K562 (cell line): ENCODE measurements around the gene PRDM8. TPM values are rescaled to one million over a fixed set of nuclear protein-coding genes. Genes with fewer than 3 reads are reported as not detected.

Experiments
- ATAC-seq: fragments of 200-7000 bp; cut with Tn5 transposase; 3 replicates; pipeline ENCODE4 v1.9.1; 2020; ENCODE audit warnings: moderate library complexity
- BruUV-seq: library from RNA; stranded (reverse); fragments of 400-500 nt; replicated peaks from 2 replicates; lab custom pipeline; 2021; lab: Mats Ljungman, UMichigan
- CTCF ChIA-PET: fragments of 300-600 bp; formaldehyde crosslinking; extraction: SDS; loops from one replicate; lab custom pipeline; 2021; ENCODE audit warnings: low intra/inter-chr PET ratio; lab: Yijun Ruan, JAX
- POLR2A ChIA-PET: fragments of 300-600, 350-650 bp; sonication (Branson Sonifier 250); formaldehyde crosslinking; extraction: SDS; loops from one replicate; lab custom pipeline; 2021; ENCODE audit warnings: antibody characterized with exemption, inconsistent platforms; lab: Yijun Ruan, JAX
- DNase-seq, 4 experiments: peaks; one replicate each; pipeline versions ENCODE4 v3.0.0 to v3.0.0-alpha.2; 2011 to 2018; ENCODE audit warnings: low spot score in 3 of 4, mixed read lengths in 3 of 4; ENCODE audit errors: extremely low read depth in 1 of 4
- FAIRE-seq: peaks from 2 replicates; lab custom pipeline; 2011; peaks lifted over from hg19 to GRCh38; lab: Jason Lieb, UNC
- H2AFZ ChIP-seq: 2 replicates; pipeline ENCODE4 v1.6.0; 2011; ENCODE audit warnings: low read depth, low read length, control low read depth, inconsistent platforms
- H3K27ac ChIP-seq: fragments of 200-600 bp; 3 replicates; pipeline ENCODE4 v1.8.0; 2011; ENCODE audit warnings: low read depth, mild to moderate bottlenecking, control low read depth, inconsistent platforms, low read length, moderate library complexity, mixed read lengths; ENCODE audit errors: extremely low read depth
- H3K27me3 ChIP-seq, 2 experiments: fragments of 300-600 bp in 1 of 2; 2 replicates in 1 of 2; 3 replicates in 1 of 2; pipeline versions ENCODE4 v1.6.0 to v1.8.0; 2011; ENCODE audit warnings: inconsistent platforms in 2 of 2, low read length in 2 of 2, mild to moderate bottlenecking in 1 of 2, mixed read lengths in 1 of 2, moderate library complexity in 1 of 2; ENCODE audit not compliant: control insufficient read depth in 2 of 2, insufficient read depth in 2 of 2
- H3K36me3 ChIP-seq: fragments of 300-600 bp; 3 replicates; pipeline ENCODE4 v1.8.0; 2011; ENCODE audit warnings: mild to moderate bottlenecking, low read length, inconsistent platforms; ENCODE audit not compliant: control insufficient read depth, insufficient read depth
- H3K4me1 ChIP-seq, 2 experiments: fragments of 200-600 bp in 1 of 2; replicated peaks in 1 of 2; 2 replicates in 1 of 2; 3 replicates in 1 of 2; pipeline versions ENCODE4 v1.5.1 to v1.8.0; 2011; ENCODE audit warnings: inconsistent platforms in 2 of 2, low read length in 2 of 2, mild to moderate bottlenecking in 1 of 2, mixed read lengths in 1 of 2, moderate library complexity in 1 of 2; ENCODE audit not compliant: control insufficient read depth in 2 of 2, insufficient read depth in 2 of 2
- H3K4me2 ChIP-seq: 2 replicates; pipeline ENCODE4 v1.6.1; 2011; ENCODE audit warnings: low read length, control low read depth, inconsistent platforms, mixed read lengths; ENCODE audit not compliant: insufficient read depth
- H3K4me3 ChIP-seq: fragments of 200-600 bp; sonication (generic), shearing (Covaris generic); 2 replicates; pipeline ENCODE4 v1.5.1; 2016; ENCODE audit warnings: control low read depth, inconsistent platforms
- H3K79me2 ChIP-seq: fragments of 200-600 bp; 3 replicates; pipeline ENCODE4 v1.8.0; 2011; ENCODE audit warnings: low read length, inconsistent platforms; ENCODE audit not compliant: control insufficient read depth, insufficient read depth
- H3K9ac ChIP-seq, 2 experiments: 2 replicates each; pipeline versions ENCODE4 v1.6.0 to v1.6.1; 2011; ENCODE audit warnings: low read depth in 2 of 2, low read length in 2 of 2, control low read depth in 1 of 2, inconsistent platforms in 1 of 2, mild to moderate bottlenecking in 1 of 2, mixed read lengths in 1 of 2; ENCODE audit not compliant: insufficient read depth in 1 of 2
- H3K9me1 ChIP-seq: one replicate; pipeline ENCODE4 v1.6.0; 2011; ENCODE audit warnings: inconsistent platforms, mild to moderate bottlenecking, low read length, moderate library complexity; ENCODE audit not compliant: control insufficient read depth, insufficient read depth
- H3K9me3 ChIP-seq: replicated peaks from 2 replicates; pipeline ENCODE4 v1.5.1; 2011; ENCODE audit warnings: low read depth, low read length, inconsistent platforms; ENCODE audit not compliant: control insufficient read depth, insufficient read depth
- H4K20me1 ChIP-seq: replicated peaks from 2 replicates; pipeline ENCODE4 v1.6.1; 2011; ENCODE audit warnings: low read length, inconsistent platforms, mixed read lengths; ENCODE audit not compliant: control insufficient read depth, insufficient read depth
- ESRRB ChIP-seq: fragments of 250-450 bp; sonication (Bioruptor Pico); IDR thresholded peaks from 2 replicates; pipeline ENCODE4 v1.5.0; 2020; ENCODE audit warnings: mild to moderate bottlenecking, moderate library complexity, borderline replicate concordance
- PTBP1 ChIP-seq: fragments of 200-400 bp; formaldehyde crosslinking; IDR thresholded peaks from 2 replicates; pipeline ENCODE4 v1.6.1; 2017; ENCODE audit warnings: low read depth, low read length
- RFX5 ChIP-seq: IDR thresholded peaks from 2 replicates; pipeline ENCODE4 v1.6.1; 2011; ENCODE audit warnings: low read depth, mild to moderate bottlenecking, improper control_type of control experiment, low read length
- ZNF121 ChIP-seq: sonication (generic); formaldehyde crosslinking; conservative IDR thresholded peaks from 2 replicates; pipeline ENCODE4 v1.8.0; 2022; ENCODE audit warnings: missing genetic modification reagents
- ZNF79 ChIP-seq: fragments of 250-450 bp; sonication (Bioruptor Pico); IDR thresholded peaks from 2 replicates; pipeline ENCODE4 v1.4.0; 2020; ENCODE audit warnings: low read depth, mild to moderate bottlenecking, moderate library complexity
- WGBS: fragments of 100-300 bp; shearing (Covaris generic); methylation state at CpG from one replicate; pipeline ENCODE4 v1.1.6; 2016; ENCODE audit warnings: low coverage, mixed read lengths; ENCODE audit not compliant: insufficient coverage; ENCODE audit errors: missing lambda C conversion rate; 5-methylcytosine and 5-hydroxymethylcytosine counted together
- in situ Hi-C: fragments of 300-500 bp; cut with MboI; formaldehyde crosslinking; loops from 4 replicates; pipeline ENCODE4 v1.15.0; 2018; ENCODE audit warnings: inconsistent platforms, mixed read lengths
- intact Hi-C: fragments of 100-400 bp; cut with micrococcal nuclease; formaldehyde crosslinking; loops from 2 replicates; pipeline ENCODE4 v1.14.2; 2022
- polyA plus RNA-seq, 8 experiments: library from polyadenylated mRNA; depleted of rRNA in 4 of 8; stranded (reverse) in 5 of 8; unstranded in 3 of 8; fragments of >200 nt; fragmentation: Nextera tagmentation in 2 of 8; fragmentation: Illumina TruSeq in 1 of 8; extraction: Ambion mirVana in 2 of 8; extraction: Trizol in 1 of 8; gene quantifications; 2 replicates each; pipeline versions ENCODE4 v1.2.1 to v1.2.3, GENCODE V29; 2011 to 2014; ENCODE audit warnings: inconsistent platforms in 1 of 8, missing spikeins in 1 of 8
- total RNA-seq, 7 experiments: library from RNA; depleted of rRNA in 6 of 7; stranded (reverse); fragments of >200 nt in 6 of 7; fragmentation: Illumina TruSeq in 2 of 7; extraction: Trizol in 2 of 7; gene quantifications; 2 replicates each; pipeline versions ENCODE4 v1.2.1 to v1.2.3, GENCODE V29; 2011 to 2021; ENCODE audit warnings: low replicate concordance in 1 of 7
- TF ChIP-seq, protein P1 (sequence below), 3 experiments: IDR thresholded peaks in 2 of 3; conservative IDR thresholded peaks in 1 of 3; 2 replicates each; pipeline ENCODE4 v1.5.1; 2011 to 2012; ENCODE audit warnings: low read length in 3 of 3, mild to moderate bottlenecking in 3 of 3, control low read depth in 2 of 3, improper control_type of control experiment in 1 of 3, inconsistent platforms in 1 of 3, low read depth in 1 of 3, mixed read lengths in 1 of 3, moderate library complexity in 1 of 3; ENCODE audit not compliant: insufficient read depth in 2 of 3
- TF ChIP-seq, protein P2 (sequence below): sonication (generic); formaldehyde crosslinking; IDR thresholded peaks from 2 replicates; pipeline ENCODE4 v1.8.1; 2023; ENCODE audit warnings: mild to moderate bottlenecking, missing genetic modification reagents
- TF ChIP-seq, protein P3 (sequence below): fragments of 200-800 bp; sonication (Bioruptor generic); IDR thresholded peaks from 2 replicates; pipeline ENCODE4 v1.6.1; 2017; ENCODE audit warnings: missing genetic modification characterization, missing compliant biosample characterization
- TF ChIP-seq, protein P4 (sequence below): fragments of 450-650 bp; IDR thresholded peaks from 2 replicates; pipeline ENCODE4 v1.6.1; 2016; ENCODE audit warnings: mild to moderate bottlenecking
- TF ChIP-seq, protein P5 (sequence below): fragments of 450-650 bp; formaldehyde crosslinking; IDR thresholded peaks from 2 replicates; pipeline ENCODE4 v1.4.0; 2020; ENCODE audit warnings: mild to moderate bottlenecking, mixed read lengths

Gene PRDM8
- total and polyA plus RNA-seq, 9 of the 15 experiments (the other 6 are each of a cell fraction or from before 2014, with no cell fraction given): 0.40 TPM; not detected in 8

DNA sequence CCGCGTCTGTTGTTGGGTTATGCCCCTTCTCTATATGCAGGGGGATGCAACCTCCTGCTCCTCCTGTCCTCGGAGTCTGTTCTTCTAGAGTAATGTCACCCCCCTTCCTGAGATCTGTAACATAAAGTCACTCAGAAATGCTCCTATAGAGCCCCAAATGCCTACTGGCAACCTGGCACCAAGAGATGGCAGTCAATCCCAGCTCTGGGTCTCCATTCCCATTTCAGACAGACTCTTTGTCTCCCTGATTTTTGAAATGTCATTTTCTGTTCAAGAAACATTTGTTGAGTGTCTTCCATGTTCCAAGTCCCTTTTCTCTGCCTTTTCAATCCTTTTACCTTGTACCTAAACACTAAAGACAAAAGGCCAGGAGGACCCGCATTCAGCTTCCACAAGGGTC, 9.6 kb upstream of the PRDM8 start (continued):
- TF ChIP-seq, protein P1, sequence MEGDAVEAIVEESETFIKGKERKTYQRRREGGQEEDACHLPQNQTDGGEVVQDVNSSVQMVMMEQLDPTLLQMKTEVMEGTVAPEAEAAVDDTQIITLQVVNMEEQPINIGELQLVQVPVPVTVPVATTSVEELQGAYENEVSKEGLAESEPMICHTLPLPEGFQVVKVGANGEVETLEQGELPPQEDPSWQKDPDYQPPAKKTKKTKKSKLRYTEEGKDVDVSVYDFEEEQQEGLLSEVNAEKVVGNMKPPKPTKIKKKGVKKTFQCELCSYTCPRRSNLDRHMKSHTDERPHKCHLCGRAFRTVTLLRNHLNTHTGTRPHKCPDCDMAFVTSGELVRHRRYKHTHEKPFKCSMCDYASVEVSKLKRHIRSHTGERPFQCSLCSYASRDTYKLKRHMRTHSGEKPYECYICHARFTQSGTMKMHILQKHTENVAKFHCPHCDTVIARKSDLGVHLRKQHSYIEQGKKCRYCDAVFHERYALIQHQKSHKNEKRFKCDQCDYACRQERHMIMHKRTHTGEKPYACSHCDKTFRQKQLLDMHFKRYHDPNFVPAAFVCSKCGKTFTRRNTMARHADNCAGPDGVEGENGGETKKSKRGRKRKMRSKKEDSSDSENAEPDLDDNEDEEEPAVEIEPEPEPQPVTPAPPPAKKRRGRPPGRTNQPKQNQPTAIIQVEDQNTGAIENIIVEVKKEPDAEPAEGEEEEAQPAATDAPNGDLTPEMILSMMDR (IDR thresholded peaks at IDR 0.05 in 2 of 3, conservative IDR thresholded peaks at IDR 0.05 in 1 of 3; ENCODE audit: insufficient read depth in 2 of 3, low read depth in 1 of 3, low read length in 3 of 3): no peak
- TF ChIP-seq ESRRB (CRISPR knock-in tag): no peak
- TF ChIP-seq, protein P2, sequence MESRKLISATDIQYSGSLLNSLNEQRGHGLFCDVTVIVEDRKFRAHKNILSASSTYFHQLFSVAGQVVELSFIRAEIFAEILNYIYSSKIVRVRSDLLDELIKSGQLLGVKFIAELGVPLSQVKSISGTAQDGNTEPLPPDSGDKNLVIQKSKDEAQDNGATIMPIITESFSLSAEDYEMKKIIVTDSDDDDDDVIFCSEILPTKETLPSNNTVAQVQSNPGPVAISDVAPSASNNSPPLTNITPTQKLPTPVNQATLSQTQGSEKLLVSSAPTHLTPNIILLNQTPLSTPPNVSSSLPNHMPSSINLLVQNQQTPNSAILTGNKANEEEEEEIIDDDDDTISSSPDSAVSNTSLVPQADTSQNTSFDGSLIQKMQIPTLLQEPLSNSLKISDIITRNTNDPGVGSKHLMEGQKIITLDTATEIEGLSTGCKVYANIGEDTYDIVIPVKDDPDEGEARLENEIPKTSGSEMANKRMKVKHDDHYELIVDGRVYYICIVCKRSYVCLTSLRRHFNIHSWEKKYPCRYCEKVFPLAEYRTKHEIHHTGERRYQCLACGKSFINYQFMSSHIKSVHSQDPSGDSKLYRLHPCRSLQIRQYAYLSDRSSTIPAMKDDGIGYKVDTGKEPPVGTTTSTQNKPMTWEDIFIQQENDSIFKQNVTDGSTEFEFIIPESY (CRISPR knock-in tag): no peak
- TF ChIP-seq RFX5: no peak

DNA sequence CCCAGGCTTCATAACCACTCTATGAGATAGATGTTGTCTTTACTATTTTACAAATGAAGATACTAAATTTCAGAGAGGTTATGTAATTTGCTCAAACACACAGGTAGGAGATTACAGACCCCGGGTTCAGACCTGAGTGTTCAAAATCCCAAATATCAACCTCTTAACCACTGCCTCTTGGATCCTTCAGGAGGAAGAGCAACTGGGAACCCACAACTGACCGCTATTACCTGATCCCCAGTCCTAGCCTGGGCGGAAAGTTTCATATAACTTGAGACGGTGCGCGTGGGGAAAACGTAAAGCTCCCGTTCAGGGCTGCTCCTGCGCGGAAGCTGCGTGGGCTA, 8.9 kb upstream of the PRDM8 start:
- no peaks in the 10 kb centered on the region for H3K79me2 ChIP-seq
- H3K9ac ChIP-seq: no peak overlapping the region
- no peaks in the 10 kb centered on the region for H3K27me3 ChIP-seq
- in situ Hi-C loops (no loop called here), intact Hi-C loops (no loop called here)
- no peak for TF ChIP-seq PTBP1
- TF ChIP-seq, protein P3, sequence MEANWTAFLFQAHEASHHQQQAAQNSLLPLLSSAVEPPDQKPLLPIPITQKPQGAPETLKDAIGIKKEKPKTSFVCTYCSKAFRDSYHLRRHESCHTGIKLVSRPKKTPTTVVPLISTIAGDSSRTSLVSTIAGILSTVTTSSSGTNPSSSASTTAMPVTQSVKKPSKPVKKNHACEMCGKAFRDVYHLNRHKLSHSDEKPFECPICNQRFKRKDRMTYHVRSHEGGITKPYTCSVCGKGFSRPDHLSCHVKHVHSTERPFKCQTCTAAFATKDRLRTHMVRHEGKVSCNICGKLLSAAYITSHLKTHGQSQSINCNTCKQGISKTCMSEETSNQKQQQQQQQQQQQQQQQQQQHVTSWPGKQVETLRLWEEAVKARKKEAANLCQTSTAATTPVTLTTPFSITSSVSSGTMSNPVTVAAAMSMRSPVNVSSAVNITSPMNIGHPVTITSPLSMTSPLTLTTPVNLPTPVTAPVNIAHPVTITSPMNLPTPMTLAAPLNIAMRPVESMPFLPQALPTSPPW: no peak
- TF ChIP-seq ZNF79 (CRISPR knock-in tag): no peak
- TF ChIP-seq ZNF121 (CRISPR knock-in tag): no peak
- TF ChIP-seq, protein P4, sequence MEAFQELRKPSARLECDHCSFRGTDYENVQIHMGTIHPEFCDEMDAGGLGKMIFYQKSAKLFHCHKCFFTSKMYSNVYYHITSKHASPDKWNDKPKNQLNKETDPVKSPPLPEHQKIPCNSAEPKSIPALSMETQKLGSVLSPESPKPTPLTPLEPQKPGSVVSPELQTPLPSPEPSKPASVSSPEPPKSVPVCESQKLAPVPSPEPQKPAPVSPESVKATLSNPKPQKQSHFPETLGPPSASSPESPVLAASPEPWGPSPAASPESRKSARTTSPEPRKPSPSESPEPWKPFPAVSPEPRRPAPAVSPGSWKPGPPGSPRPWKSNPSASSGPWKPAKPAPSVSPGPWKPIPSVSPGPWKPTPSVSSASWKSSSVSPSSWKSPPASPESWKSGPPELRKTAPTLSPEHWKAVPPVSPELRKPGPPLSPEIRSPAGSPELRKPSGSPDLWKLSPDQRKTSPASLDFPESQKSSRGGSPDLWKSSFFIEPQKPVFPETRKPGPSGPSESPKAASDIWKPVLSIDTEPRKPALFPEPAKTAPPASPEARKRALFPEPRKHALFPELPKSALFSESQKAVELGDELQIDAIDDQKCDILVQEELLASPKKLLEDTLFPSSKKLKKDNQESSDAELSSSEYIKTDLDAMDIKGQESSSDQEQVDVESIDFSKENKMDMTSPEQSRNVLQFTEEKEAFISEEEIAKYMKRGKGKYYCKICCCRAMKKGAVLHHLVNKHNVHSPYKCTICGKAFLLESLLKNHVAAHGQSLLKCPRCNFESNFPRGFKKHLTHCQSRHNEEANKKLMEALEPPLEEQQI: no peak
- TF ChIP-seq, protein P5, sequence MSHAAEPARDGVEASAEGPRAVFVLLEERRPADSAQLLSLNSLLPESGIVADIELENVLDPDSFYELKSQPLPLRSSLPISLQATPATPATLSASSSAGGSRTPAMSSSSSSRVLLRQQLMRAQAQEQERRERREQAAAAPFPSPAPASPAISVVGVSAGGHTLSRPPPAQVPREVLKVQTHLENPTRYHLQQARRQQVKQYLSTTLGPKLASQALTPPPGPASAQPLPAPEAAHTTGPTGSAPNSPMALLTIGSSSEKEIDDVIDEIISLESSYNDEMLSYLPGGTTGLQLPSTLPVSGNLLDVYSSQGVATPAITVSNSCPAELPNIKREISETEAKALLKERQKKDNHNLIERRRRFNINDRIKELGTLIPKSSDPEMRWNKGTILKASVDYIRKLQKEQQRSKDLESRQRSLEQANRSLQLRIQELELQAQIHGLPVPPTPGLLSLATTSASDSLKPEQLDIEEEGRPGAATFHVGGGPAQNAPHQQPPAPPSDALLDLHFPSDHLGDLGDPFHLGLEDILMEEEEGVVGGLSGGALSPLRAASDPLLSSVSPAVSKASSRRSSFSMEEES (CRISPR knock-in tag): no peak
- H3K4me1 ChIP-seq: no peaks in the 10 kb centered on the region; a peak in 1 of 5 replicates
- no peak overlapping the region for H2AFZ ChIP-seq
- FAIRE-seq (no peak), DNase-seq (no peak), ATAC-seq (no peak)
- H3K9me1 ChIP-seq: no peaks in the 10 kb centered on the region
- 88% methylated on average over 11 of the region's 11 CpGs for WGBS
- CTCF ChIA-PET: no interaction called here
- H3K9me3 ChIP-seq: peaks cover 2% of the 10 kb centered on the region; the same call in 1 of the 2 replicates
- BruUV-seq: no TSS peak
- no peak overlapping the region for H3K4me2 ChIP-seq
- H3K27ac ChIP-seq: no peak overlapping the region
- POLR2A ChIA-PET: no interaction called here
- no peak overlapping the region for H3K4me3 ChIP-seq
- no peaks in the 10 kb centered on the region for H3K36me3 ChIP-seq
- H4K20me1 ChIP-seq: no peaks in the 10 kb centered on the region
